NCI-H82 (cell line): ENCODE results near the gene LIMK1.
A peak's percentile ranks its signal among the peaks of the same experiment; 100 is the strongest.

Experiments used
- DNase-seq: peaks from one replicate; lab custom pipeline; 2025; lab: John Stamatoyannopoulos, UW

The LIMK1 gene

GRCh38 chr7:74056096-74056915 is 27.3 kb upstream of the LIMK1 start:
- DNase-seq = no peak

- no peak for DNase-seq
These were observed 26.2 kb upstream of the LIMK1 start for GRCh38 chr7:74057216-74057925.

GRCh38 chr7:74057987-74058386 is 25.6 kb upstream of the LIMK1 start:
- DNase-seq = no peak

- no peak for DNase-seq
These were observed 25.1 kb upstream of the LIMK1 start for GRCh38 chr7:74058486-74058885.

- DNase-seq = no peak
These were observed 24.6 kb upstream of the LIMK1 start for GRCh38 chr7:74059037-74059436.

- DNase-seq = peak; percentile 31
These were observed 23.7 kb upstream of the LIMK1 start for GRCh38 chr7:74059681-74060588.

GRCh38 chr7:74061840-74062539 is 21.6 kb upstream of the LIMK1 start:
- peak; percentile 26 for DNase-seq

- DNase-seq = no peak
These were observed 20.4 kb upstream of the LIMK1 start for GRCh38 chr7:74063223-74063641.

- no peak for DNase-seq
These were observed 20.0 kb upstream of the LIMK1 start for GRCh38 chr7:74063646-74064045.

- DNase-seq = no peak
These were observed 18.9 kb upstream of the LIMK1 start for GRCh38 chr7:74064696-74065095.

GRCh38 chr7:74066626-74067025 is 17.0 kb upstream of the LIMK1 start:
- no peak for DNase-seq

- no peak for DNase-seq
These were observed 15.1 kb upstream of the LIMK1 start for GRCh38 chr7:74068378-74069085.

GRCh38 chr7:74069086-74069541 is 14.5 kb upstream of the LIMK1 start:
- DNase-seq = no peak

GRCh38 chr7:74069790-74070618 is 13.6 kb upstream of the LIMK1 start:
- DNase-seq = no peak

- DNase-seq = no peak
These were observed 13.0 kb upstream of the LIMK1 start for GRCh38 chr7:74070619-74070921.

- no peak for DNase-seq
These were observed 12.5 kb upstream of the LIMK1 start for GRCh38 chr7:74071121-74071520.

GRCh38 chr7:74074770-74075169 is 8.8 kb upstream of the LIMK1 start:
- DNase-seq = no peak

- DNase-seq = no peak
These were observed 5.1 kb upstream of the LIMK1 start for GRCh38 chr7:74078461-74078860.

GRCh38 chr7:74082770-74083116 is 861 bp upstream of the LIMK1 start:
- DNase-seq = no peak

- DNase-seq = peak; percentile 63
These were observed 521 bp downstream of the LIMK1 start for GRCh38 chr7:74083928-74084721.
